ENCODE data around the gene GPC6.

GRCh38 chr13:94269557-94269956 lies 1043.0 kb downstream of the GPC6 start:
- TF ChIP-seq CTCF (IDR thresholded peaks at IDR 0.05; ENCODE audit: insufficient read depth, low read depth, low read length), result no peak
- no peak for TF ChIP-seq EZH2 (IDR thresholded peaks at IDR 0.05; ENCODE audit: insufficient read depth, low read length)

Data from astrocyte (in vitro differentiated cells and primary cell).